ENCODE measurements around the gene PRPSAP2. TPM values are rescaled to one million over a fixed set of nuclear protein-coding genes. Genes with fewer than 3 reads are reported as not detected.

The PRPSAP2 gene
- total RNA-seq, 1 donor from 2014 or later: 28.0 TPM

DNA sequence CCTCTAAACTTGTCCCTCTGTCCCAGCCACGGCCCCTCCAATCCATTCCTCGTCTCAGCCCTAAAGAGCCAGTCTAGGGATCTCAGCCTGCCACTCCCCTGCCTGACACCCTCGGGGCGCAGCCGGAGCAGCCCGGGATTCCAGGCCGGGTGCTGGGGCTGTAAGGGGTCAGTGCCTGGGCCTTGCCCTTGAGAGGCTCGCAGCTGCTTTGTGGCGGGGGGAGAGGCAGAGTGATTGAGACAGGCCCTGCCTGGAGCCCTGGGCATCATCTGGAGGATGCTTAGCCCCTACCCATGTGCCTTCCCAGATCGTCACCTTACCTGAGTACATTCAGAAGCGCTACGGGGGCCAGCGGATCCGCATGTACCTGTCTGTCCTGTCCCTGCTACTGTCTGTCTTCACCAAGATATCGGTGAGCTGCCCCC, 102.3 kb downstream of the PRPSAP2 start:
- H3K36me3 ChIP-seq: no peaks in the 10 kb centered on the region
- H3K27ac ChIP-seq: no peak overlapping the region
- H3K4me3 ChIP-seq: no peak overlapping the region
- H3K27me3 ChIP-seq: no peaks in the 10 kb centered on the region
- TF ChIP-seq, protein P1, sequence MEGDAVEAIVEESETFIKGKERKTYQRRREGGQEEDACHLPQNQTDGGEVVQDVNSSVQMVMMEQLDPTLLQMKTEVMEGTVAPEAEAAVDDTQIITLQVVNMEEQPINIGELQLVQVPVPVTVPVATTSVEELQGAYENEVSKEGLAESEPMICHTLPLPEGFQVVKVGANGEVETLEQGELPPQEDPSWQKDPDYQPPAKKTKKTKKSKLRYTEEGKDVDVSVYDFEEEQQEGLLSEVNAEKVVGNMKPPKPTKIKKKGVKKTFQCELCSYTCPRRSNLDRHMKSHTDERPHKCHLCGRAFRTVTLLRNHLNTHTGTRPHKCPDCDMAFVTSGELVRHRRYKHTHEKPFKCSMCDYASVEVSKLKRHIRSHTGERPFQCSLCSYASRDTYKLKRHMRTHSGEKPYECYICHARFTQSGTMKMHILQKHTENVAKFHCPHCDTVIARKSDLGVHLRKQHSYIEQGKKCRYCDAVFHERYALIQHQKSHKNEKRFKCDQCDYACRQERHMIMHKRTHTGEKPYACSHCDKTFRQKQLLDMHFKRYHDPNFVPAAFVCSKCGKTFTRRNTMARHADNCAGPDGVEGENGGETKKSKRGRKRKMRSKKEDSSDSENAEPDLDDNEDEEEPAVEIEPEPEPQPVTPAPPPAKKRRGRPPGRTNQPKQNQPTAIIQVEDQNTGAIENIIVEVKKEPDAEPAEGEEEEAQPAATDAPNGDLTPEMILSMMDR (IDR thresholded peaks at IDR 0.05): no peak
- TF ChIP-seq POLR2A (IDR thresholded peaks at IDR 0.05) (no peak), POLR2AphosphoS5 (IDR thresholded peaks at IDR 0.05; ENCODE audit: insufficient read depth in 1 of 2, low read depth in 1 of 2) (no peak)
- no peaks in the 10 kb centered on the region for H3K4me1 ChIP-seq
- intact Hi-C loops (cut with DNase I): no loop called here
- H3K9me3 ChIP-seq: no peaks in the 10 kb centered on the region
- DNase-seq (ENCODE audit: extremely low spot score in 2 of 2): no peak

DNA sequence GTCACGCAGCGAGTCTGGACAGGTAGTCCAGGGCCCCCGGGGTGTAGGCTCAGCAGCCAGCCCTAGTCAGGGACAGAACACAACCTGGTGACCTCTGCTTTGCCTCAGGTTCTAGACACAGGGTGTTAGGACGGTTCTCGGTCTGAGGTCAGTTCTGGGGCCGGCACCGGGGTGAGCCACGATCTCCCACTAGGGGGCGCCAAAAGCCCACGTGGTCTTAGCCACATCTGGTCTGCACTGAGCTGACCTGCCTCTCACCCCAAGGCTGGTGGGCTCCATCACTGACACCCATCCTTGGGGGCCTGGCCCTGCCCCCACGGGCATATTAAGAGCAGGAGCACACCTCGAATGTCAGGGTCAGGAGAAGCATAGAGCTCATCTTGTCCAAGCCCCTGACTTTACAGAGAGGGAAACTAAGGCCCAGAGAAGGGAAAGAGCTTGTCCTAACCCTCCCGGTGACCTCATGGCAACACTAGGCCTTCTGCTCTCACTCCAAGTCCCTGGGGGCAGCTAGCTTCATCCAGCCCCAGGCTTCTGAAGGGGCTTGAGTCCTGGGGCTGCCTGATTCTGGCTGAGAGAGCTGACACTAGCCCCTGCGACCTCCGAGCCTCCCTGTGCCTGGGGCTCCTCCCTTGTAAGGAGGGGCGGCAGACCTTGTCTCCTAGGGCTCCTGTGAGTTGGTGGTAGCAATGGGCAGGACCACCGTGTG, 103.0 kb downstream of the PRPSAP2 start:
- no peak for DNase-seq (ENCODE audit: extremely low spot score in 2 of 2)

DNA sequence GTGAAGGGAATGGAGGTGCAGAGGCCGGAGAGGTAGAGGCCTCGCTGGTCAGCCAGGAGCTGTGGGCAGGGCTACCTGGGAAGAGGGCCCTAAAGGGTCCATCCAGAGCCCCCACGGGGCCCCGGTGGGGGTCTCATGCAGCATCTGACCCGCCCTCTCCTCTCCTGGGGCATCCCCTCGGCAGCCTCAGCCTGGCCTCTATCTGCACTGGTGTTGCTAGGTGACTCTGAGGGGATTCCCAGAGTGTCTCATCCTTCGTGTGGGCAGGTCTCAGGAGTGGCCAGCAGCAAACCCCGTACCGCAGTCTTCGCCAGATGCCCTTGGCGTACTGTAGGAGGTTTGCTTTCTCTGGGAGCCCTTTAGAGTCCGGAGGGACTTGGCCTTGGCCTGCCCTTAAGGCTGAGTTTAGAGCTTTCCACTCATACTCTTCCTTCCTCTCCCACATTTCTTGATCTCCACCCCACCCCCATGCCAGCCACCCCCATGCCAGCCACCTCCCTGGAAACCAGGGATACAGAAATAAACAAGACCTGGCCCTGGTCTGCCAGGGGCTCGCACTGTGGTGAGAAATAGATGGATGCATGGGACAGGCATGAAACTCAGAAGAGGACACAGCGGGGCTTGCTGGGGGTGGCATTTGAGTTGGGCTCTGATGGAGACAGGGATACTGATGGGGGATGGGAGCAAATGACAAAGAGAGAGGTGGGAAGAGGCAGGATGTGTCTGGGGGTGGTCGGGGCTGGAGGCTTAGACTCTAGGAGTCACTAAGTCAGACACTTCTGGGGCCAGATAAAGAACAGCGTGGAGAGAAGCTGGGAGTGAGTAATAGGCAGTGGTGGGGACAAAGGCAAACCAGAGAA, 103.9 kb downstream of the PRPSAP2 start:
- Histone ChIP-seq H3K36me3 (no peaks in the 10 kb centered on the region), H3K9me3 (no peaks in the 10 kb centered on the region), H3K27me3 (no peaks in the 10 kb centered on the region), H3K4me3 (no peak overlapping the region), H3K4me1 (no peaks in the 10 kb centered on the region), H3K27ac (no peak overlapping the region)
- TF ChIP-seq POLR2AphosphoS5 (IDR thresholded peaks at IDR 0.05; ENCODE audit: insufficient read depth in 1 of 2, low read depth in 1 of 2) (no peak), POLR2A (IDR thresholded peaks at IDR 0.05) (no peak)
- TF ChIP-seq, protein P1 (IDR thresholded peaks at IDR 0.05): no peak
- DNase-seq (ENCODE audit: extremely low spot score in 2 of 2): no peak
- intact Hi-C loops (cut with DNase I): no loop called here

More for the DNA sequence above, 103.0 kb downstream of the PRPSAP2 start:
- H3K27ac ChIP-seq: no peak overlapping the region
- intact Hi-C loops (cut with DNase I): no loop called here
- H3K9me3 ChIP-seq: no peaks in the 10 kb centered on the region
- TF ChIP-seq, protein P1 (IDR thresholded peaks at IDR 0.05): peak; percentile 65 to 81 (median 81)
- TF ChIP-seq POLR2A (IDR thresholded peaks at IDR 0.05): no peak
- no peak overlapping the region for H3K4me3 ChIP-seq
- no peaks in the 10 kb centered on the region for H3K4me1 ChIP-seq
- H3K27me3 ChIP-seq: no peaks in the 10 kb centered on the region
- no peaks in the 10 kb centered on the region for H3K36me3 ChIP-seq

DNA sequence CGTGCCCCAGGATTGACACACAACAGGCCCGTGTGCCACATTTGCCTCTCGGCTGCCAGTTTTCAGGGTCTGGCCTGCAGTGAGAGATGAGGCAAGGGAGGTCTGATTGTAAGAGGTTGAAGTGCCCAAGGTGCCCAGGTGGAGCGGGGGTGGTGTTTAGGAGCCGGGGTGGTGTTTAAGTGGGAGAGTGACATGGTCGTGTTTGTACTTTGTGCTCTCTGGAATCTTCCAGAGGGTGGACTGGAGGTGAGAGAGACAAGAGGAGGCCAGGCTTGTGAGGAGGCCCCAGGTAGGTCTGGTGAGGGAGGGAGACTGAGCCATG, 104.5 kb downstream of the PRPSAP2 start:
- TF ChIP-seq POLR2A (IDR thresholded peaks at IDR 0.05): no peak
- no peak for TF ChIP-seq POLR2AphosphoS5 (IDR thresholded peaks at IDR 0.05; ENCODE audit: insufficient read depth in 1 of 2, low read depth in 1 of 2)
- TF ChIP-seq, protein P1 (IDR thresholded peaks at IDR 0.05): no peak
- no peak for DNase-seq (ENCODE audit: extremely low spot score in 2 of 2)
- H3K4me3 ChIP-seq: no peak overlapping the region
- intact Hi-C loops (cut with DNase I): no loop called here
- no peak overlapping the region for H3K27ac ChIP-seq
- H3K9me3 ChIP-seq: no peaks in the 10 kb centered on the region
- H3K36me3 ChIP-seq: no peaks in the 10 kb centered on the region
- peaks cover 1% of the 10 kb centered on the region for H3K4me1 ChIP-seq
- no peaks in the 10 kb centered on the region for H3K27me3 ChIP-seq

All from vagina (tissue), 2 donors.